GM23338 (cell line): Measurements from ENCODE around the gene C11orf54. TPM values are rescaled to one million over a fixed set of nuclear protein-coding genes. Genes with fewer than 3 reads are reported as not detected.

Experiments used
- ATAC-seq: fragments of 200-7000 bp; cut with Tn5 transposase; 3 replicates; pipeline ENCODE4 v1.9.1; 2020
- DNase-seq: peaks from one replicate; pipeline ENCODE4 v3.0.0-alpha.2; 2015; ENCODE audit warnings: low spot score
- H2AFZ ChIP-seq: fragments of 200-600 bp; sonication (generic); 2 replicates; pipeline ENCODE4 v1.8.0; 2016; ENCODE audit warnings: antibody characterized with exemption, mild to moderate bottlenecking, moderate library complexity
- H3F3A ChIP-seq: fragments of 200-600 bp; sonication (generic); replicated peaks from 2 replicates; pipeline ENCODE4 v1.8.0; 2017; ENCODE audit warnings: antibody characterized with exemption, mixed run types, low read depth
- H3K27ac ChIP-seq: fragments of 200-600 bp; sonication (generic); 2 replicates; pipeline ENCODE4 v1.6.1; 2016; ENCODE audit warnings: low read depth
- H3K27me3 ChIP-seq: fragments of 200-600 bp; sonication (generic); 2 replicates; pipeline ENCODE4 v1.8.0; 2016; ENCODE audit warnings: mild to moderate bottlenecking, mixed run types, moderate library complexity; ENCODE audit not compliant: insufficient read depth
- H3K36me3 ChIP-seq: fragments of 200-600 bp; sonication (generic); 2 replicates; pipeline ENCODE4 v1.8.0; 2016; ENCODE audit warnings: mild to moderate bottlenecking; ENCODE audit not compliant: insufficient read depth
- H3K4me1 ChIP-seq: fragments of 200-600 bp; sonication (generic); 2 replicates; pipeline ENCODE4 v1.8.0; 2016; ENCODE audit warnings: mild to moderate bottlenecking, moderate library complexity; ENCODE audit not compliant: insufficient read depth
- H3K4me2 ChIP-seq: fragments of 200-600 bp; sonication (generic); 2 replicates; pipeline ENCODE4 v1.7.1; 2017; ENCODE audit warnings: mixed run types
- H3K4me3 ChIP-seq: fragments of 200-600 bp; sonication (generic); 2 replicates; pipeline ENCODE4 v1.6.1; 2016; ENCODE audit warnings: mixed run types
- H3K79me2 ChIP-seq: fragments of 200-600 bp; sonication (generic); replicated peaks from 2 replicates; pipeline ENCODE4 v1.8.0; 2017; ENCODE audit warnings: mild to moderate bottlenecking; ENCODE audit not compliant: insufficient read depth
- H3K9me2 ChIP-seq: fragments of 200-600 bp; sonication (generic); 2 replicates; pipeline ENCODE4 v1.8.0; 2017; ENCODE audit not compliant: insufficient read depth
- H4K20me1 ChIP-seq: fragments of 200-600 bp; sonication (generic); replicated peaks from 2 replicates; pipeline ENCODE4 v1.8.0; 2017; ENCODE audit warnings: mild to moderate bottlenecking; ENCODE audit not compliant: insufficient read depth
- H3K27ac Mint-ChIP-seq: 2 replicates; pipeline ENCODE4 v1.8.0; 2020; ENCODE audit warnings: inconsistent platforms, mild to moderate bottlenecking, moderate library complexity, mixed read lengths
- H3K27me3 Mint-ChIP-seq: 3 replicates; pipeline ENCODE4 v1.8.0; 2022; ENCODE audit warnings: low read depth, mild to moderate bottlenecking, moderate library complexity, mixed read lengths, inconsistent platforms; ENCODE audit not compliant: insufficient read depth, poor library complexity
- H3K36me3 Mint-ChIP-seq: 3 replicates; pipeline ENCODE4 v1.8.0; 2021; ENCODE audit warnings: low read depth, mild to moderate bottlenecking, inconsistent platforms, moderate library complexity, mixed read lengths
- H3K4me1 Mint-ChIP-seq: 3 replicates; pipeline ENCODE4 v1.8.0; 2020; ENCODE audit warnings: mild to moderate bottlenecking, inconsistent platforms, mixed read lengths
- H3K4me3 Mint-ChIP-seq: 3 replicates; pipeline ENCODE4 v1.8.0; 2021; ENCODE audit warnings: moderate library complexity, mild to moderate bottlenecking, inconsistent platforms, mixed read lengths
- H3K9me3 Mint-ChIP-seq: 3 replicates; pipeline ENCODE4 v1.8.0; 2020; ENCODE audit warnings: moderate library complexity, mild to moderate bottlenecking, inconsistent platforms, mixed read lengths
- CREB1 ChIP-seq: fragments of 250-450 bp; sonication (Bioruptor Pico); IDR thresholded peaks from 2 replicates; pipeline ENCODE4 v1.5.0; 2020; ENCODE audit warnings: low read depth, mild to moderate bottlenecking, moderate library complexity
- EZH2 ChIP-seq: fragments of 200-600 bp; sonication (generic); IDR thresholded peaks from one replicate; pipeline ENCODE4 v1.8.0; 2017; ENCODE audit warnings: antibody characterized with exemption, mild to moderate bottlenecking, low read depth; ENCODE audit not compliant: unreplicated experiment
- EZH2phosphoT487 ChIP-seq: fragments of 200-600 bp; sonication (generic); IDR thresholded peaks from one replicate; pipeline ENCODE4 v1.8.1; 2018; ENCODE audit warnings: antibody characterized with exemption; ENCODE audit not compliant: unreplicated experiment
- JUNB ChIP-seq: IDR thresholded peaks from one replicate; pipeline ENCODE4 v1.6.1; 2016; ENCODE audit warnings: antibody characterized with exemption; ENCODE audit not compliant: unreplicated experiment
- NANOG ChIP-seq: IDR thresholded peaks from 2 replicates; pipeline ENCODE4 v1.6.1; 2016; ENCODE audit warnings: antibody characterized with exemption, borderline replicate concordance
- POLR2AphosphoS5 ChIP-seq: IDR thresholded peaks from 2 replicates; pipeline ENCODE4 v1.6.1; 2016; ENCODE audit warnings: antibody characterized with exemption, low read depth
- REST ChIP-seq: IDR thresholded peaks from one replicate; pipeline ENCODE4 v1.6.1; 2018; ENCODE audit warnings: antibody characterized with exemption; ENCODE audit not compliant: unreplicated experiment
- STAT1 ChIP-seq: IDR thresholded peaks from one replicate; pipeline ENCODE4 v1.6.1; 2016; ENCODE audit warnings: antibody characterized with exemption; ENCODE audit not compliant: unreplicated experiment
- ZNF114 ChIP-seq: fragments of 250-450 bp; sonication (Bioruptor Pico); IDR thresholded peaks from 2 replicates; pipeline ENCODE4 v1.5.0; 2020; ENCODE audit warnings: mild to moderate bottlenecking, moderate library complexity
- ZNF331 ChIP-seq: fragments of 250-450 bp; sonication (Bioruptor Pico); IDR thresholded peaks from 2 replicates; pipeline ENCODE4 v1.5.0; 2020; ENCODE audit warnings: low read depth, mild to moderate bottlenecking, moderate library complexity
- ZNF462 ChIP-seq: fragments of 250-450 bp; sonication (Bioruptor Pico); IDR thresholded peaks from 2 replicates; pipeline ENCODE4 v1.5.0; 2020; ENCODE audit warnings: mild to moderate bottlenecking, moderate library complexity
- polyA plus RNA-seq: library from polyadenylated mRNA; unstranded; fragments of >200 nt; fragmentation: Nextera tagmentation; extraction: Ambion mirVana; gene quantifications from 2 replicates; pipeline ENCODE4 v1.2.1, GENCODE V29; 2016
- total RNA-seq: library from RNA; depleted of rRNA; stranded (reverse); fragments of >200 nt; shearing (Covaris generic); gene quantifications from 2 replicates; pipeline ENCODE4 v1.2.3, GENCODE V29; 2014
- TF ChIP-seq, protein P1 (sequence below): IDR thresholded peaks from 2 replicates; pipeline ENCODE4 v1.6.1; 2016; ENCODE audit warnings: antibody characterized with exemption
- TF ChIP-seq, protein P2 (sequence below), 2 experiments: fragments of 200-600 bp in 1 of 2; sonication (generic) in 1 of 2; conservative IDR thresholded peaks; 2 replicates each; pipeline versions ENCODE4 v1.5.1 to v1.6.1; 2016 to 2017; ENCODE audit warnings: antibody characterized with exemption in 2 of 2, low read depth in 2 of 2, mild to moderate bottlenecking in 2 of 2, moderate library complexity in 1 of 2

The C11orf54 gene
- total and polyA plus RNA-seq, 2 experiments from 2014 or later: 35.8 to 38.8 TPM

DNA sequence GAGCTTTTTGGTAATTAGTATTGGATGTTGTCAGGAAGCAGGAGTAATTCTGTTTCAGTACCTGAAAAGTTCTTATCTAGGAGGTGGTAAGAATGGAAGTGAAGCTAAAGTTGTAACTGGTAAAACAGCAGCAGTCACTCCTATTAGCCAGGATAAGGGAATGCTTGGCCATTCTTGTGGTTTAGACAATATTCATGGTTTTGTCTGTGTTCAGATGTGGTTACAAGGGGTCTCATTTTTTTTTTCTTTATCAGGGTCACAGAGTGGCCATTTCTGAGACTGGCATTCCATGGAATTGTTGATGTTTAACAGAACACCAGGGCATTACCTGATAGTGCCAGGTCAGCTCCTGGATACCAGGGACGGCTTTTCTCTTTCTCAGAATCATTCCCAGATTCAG, 24.0 kb upstream of the C11orf54 start:
- no peak overlapping the region for H3K4me3 ChIP-seq
- H3K27ac Mint-ChIP-seq: no peak overlapping the region
- H3K27me3 ChIP-seq: no peaks in the 10 kb centered on the region
- peaks cover 2% of the 10 kb centered on the region for H3K27me3 Mint-ChIP-seq
- no peak overlapping the region for H3K4me2 ChIP-seq
- no peak overlapping the region for H3K27ac ChIP-seq
- DNase-seq: no peak
- H3K79me2 ChIP-seq: no peaks in the 10 kb centered on the region; the same call in 1 of the 2 replicates
- H3F3A ChIP-seq: no peaks in the 10 kb centered on the region
- H3K9me3 Mint-ChIP-seq: no peaks in the 10 kb centered on the region
- H3K4me3 Mint-ChIP-seq: no peak overlapping the region
- H3K36me3 ChIP-seq: peaks cover 5% of the 10 kb centered on the region; the same call in 1 of the 2 replicates
- no peaks in the 10 kb centered on the region for H3K4me1 ChIP-seq
- ATAC-seq: no peak
- no peaks in the 10 kb centered on the region for H3K9me2 ChIP-seq
- TF ChIP-seq JUNB: no peak
- TF ChIP-seq POLR2AphosphoS5: no peak
- TF ChIP-seq STAT1: no peak
- TF ChIP-seq ZNF331: no peak
- no peak for TF ChIP-seq REST
- no peak for TF ChIP-seq NANOG
- TF ChIP-seq, protein P1, sequence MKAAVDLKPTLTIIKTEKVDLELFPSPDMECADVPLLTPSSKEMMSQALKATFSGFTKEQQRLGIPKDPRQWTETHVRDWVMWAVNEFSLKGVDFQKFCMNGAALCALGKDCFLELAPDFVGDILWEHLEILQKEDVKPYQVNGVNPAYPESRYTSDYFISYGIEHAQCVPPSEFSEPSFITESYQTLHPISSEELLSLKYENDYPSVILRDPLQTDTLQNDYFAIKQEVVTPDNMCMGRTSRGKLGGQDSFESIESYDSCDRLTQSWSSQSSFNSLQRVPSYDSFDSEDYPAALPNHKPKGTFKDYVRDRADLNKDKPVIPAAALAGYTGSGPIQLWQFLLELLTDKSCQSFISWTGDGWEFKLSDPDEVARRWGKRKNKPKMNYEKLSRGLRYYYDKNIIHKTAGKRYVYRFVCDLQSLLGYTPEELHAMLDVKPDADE: no peak
- TF ChIP-seq ZNF462 (CRISPR knock-in tag): no peak
- no peak for TF ChIP-seq EZH2phosphoT487
- TF ChIP-seq EZH2: no peak
- TF ChIP-seq, protein P2, sequence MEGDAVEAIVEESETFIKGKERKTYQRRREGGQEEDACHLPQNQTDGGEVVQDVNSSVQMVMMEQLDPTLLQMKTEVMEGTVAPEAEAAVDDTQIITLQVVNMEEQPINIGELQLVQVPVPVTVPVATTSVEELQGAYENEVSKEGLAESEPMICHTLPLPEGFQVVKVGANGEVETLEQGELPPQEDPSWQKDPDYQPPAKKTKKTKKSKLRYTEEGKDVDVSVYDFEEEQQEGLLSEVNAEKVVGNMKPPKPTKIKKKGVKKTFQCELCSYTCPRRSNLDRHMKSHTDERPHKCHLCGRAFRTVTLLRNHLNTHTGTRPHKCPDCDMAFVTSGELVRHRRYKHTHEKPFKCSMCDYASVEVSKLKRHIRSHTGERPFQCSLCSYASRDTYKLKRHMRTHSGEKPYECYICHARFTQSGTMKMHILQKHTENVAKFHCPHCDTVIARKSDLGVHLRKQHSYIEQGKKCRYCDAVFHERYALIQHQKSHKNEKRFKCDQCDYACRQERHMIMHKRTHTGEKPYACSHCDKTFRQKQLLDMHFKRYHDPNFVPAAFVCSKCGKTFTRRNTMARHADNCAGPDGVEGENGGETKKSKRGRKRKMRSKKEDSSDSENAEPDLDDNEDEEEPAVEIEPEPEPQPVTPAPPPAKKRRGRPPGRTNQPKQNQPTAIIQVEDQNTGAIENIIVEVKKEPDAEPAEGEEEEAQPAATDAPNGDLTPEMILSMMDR (conservative IDR thresholded peaks at IDR 0.05; ENCODE audit: low read depth in 2 of 2): no peak
- TF ChIP-seq ZNF114 (CRISPR knock-in tag): no peak
- TF ChIP-seq CREB1 (CRISPR knock-in tag): no peak
- peaks cover 40% of the 10 kb centered on the region for H3K36me3 Mint-ChIP-seq
- no peaks in the 10 kb centered on the region; the same call in 1 of the 2 replicates for H4K20me1 ChIP-seq
- H2AFZ ChIP-seq: no peak overlapping the region
- peaks cover 20% of the 10 kb centered on the region for H3K4me1 Mint-ChIP-seq
